GM10266 (cell line): ENCODE results near the gene MRPL2.
"Not testable (repeated sequence)": the region's sequence is repeated elsewhere in the genome, so short reads cannot be mapped to it uniquely, and the experiment has no call there.

Source experiments
- DNase-seq: peaks from one replicate; pipeline ENCODE4 v3.0.0; 2012; ENCODE audit errors: extremely low spot score
- CTCF ChIP-seq: IDR thresholded peaks from 2 replicates; pipeline ENCODE4 v1.5.1; 2012; ENCODE audit warnings: mild to moderate bottlenecking, low read depth; ENCODE audit not compliant: control insufficient read depth, insufficient read depth; ENCODE audit errors: missing control alignments

MRPL2 gene

GRCh38 chr6:43050981-43051380, 8.3 kb downstream of the MRPL2 start:
- TF ChIP-seq CTCF: no peak
- no peak for DNase-seq

GRCh38 chr6:43047998-43048397, 11.2 kb downstream of the MRPL2 start:
- DNase-seq: no peak
- no peak for TF ChIP-seq CTCF

DNA sequence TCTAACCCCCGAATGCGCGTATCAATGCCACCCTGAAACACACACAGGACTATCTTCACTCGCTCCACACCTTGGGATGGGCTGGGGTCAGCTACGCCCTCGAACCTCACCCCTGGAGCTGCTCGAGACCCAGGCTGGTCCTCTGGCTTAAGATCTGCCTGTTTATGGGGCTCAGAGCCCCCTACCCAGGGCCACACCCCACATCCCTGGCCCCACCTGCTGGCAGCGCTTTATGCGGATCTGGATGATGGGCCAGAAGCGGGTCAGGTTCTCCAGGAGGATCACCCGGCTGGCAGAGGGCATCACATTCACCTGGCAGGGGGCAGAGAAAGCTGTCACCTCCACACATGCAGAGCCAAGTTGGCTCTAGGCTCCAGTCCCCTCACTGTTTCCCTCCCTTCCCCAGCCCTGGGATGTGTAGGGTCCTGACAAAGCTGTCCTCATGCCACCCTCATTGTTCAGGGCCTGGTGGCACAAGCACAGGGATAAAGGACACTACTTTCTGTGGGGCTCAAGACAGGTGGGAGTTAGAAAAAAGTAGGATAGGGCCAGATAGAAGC, 13.8 kb downstream of the MRPL2 start:
- no peak for DNase-seq
- TF ChIP-seq CTCF: no peak

GRCh38 chr6:43043310-43043709, 15.9 kb downstream of the MRPL2 start:
- TF ChIP-seq CTCF: no peak
- DNase-seq: no peak

- DNase-seq: not testable (repeated sequence)
Measured at GRCh38 chr6:43041475-43041874, 17.8 kb downstream of the MRPL2 start.

DNA sequence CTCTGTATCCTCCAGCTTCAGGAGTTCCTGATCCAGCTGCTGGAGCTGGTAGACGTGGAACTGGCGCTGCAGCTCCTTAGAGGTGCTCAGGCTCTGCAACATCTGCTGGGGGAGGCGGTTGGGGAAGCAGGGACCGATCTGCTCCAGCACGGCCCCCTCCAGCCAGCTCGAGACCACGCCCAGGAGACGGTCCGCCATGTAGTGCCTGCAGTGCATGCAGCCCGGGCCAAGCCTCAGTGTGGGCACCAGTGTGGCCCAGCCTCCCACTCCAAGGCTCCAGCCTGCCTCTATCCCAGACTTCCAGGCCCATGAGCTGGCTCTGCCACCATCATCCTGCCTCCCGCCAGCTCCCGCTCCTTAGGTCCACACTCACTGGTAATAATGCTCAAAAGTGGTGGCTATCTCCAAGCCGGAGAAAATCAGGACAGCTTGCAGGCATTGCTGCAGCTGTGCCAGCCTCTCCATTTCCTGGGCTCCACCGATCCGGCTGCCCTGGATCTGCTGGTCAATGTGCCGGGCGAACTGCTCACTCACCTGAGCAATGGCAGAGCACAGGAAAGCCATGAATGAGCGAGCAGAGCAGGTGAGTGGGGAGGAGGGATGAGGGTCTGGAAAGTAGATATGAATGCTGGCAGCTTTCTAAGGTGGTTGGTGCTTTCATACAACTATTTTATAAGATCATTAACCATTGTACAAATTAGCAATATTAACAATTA, 18.5 kb downstream of the MRPL2 start:
- no peak for DNase-seq
- TF ChIP-seq CTCF: no peak

GRCh38 chr6:43038727-43039126, 20.5 kb downstream of the MRPL2 start:
- no peak for TF ChIP-seq CTCF
- DNase-seq: no peak
